Measurements from ENCODE around the gene CCDC169.

GRCh38 chr13:36332986-36333385, 35.4 kb upstream of the CCDC169 start:
- TF ChIP-seq GATA2 (IDR thresholded peaks at IDR 0.05; ENCODE audit: low read depth, low read length) (no peak), GATA3 (IDR thresholded peaks at IDR 0.05; ENCODE audit: low read depth, low read length) (no peak)

All from SH-SY5Y (cell line).